ENCODE measurements around the gene MYRF. TPM values are rescaled to one million over a fixed set of nuclear protein-coding genes. Genes with fewer than 3 reads are reported as not detected.

MYRF gene
- total RNA-seq, 2 experiments from 2014 or later, result 0.68 to 0.70 TPM

DNA sequence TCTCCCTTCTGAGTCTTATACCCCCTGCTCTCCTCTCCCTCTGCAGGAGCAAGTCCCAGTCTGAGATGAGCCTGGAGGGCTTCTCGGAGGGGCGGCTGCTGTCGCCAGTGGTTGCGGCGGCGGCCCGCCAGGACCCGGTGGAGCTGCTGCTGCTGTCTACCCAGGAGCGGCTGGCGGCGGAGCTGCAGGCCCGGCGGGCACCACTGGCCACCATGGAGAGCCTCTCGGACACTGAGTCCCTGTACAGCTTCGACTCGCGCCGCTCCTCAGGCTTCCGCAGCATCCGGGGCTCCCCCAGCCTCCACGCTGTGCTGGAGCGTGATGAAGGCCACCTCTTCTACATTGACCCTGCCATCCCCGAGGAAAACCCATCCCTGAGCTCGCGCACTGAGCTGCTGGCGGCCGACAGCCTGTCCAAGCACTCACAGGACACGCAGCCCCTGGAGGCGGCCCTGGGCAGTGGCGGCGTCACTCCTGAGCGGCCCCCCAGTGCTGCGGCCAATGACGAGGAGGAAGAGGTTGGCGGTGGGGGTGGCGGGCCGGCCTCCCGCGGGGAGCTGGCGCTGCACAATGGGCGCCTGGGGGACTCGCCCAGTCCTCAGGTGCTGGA lies 8.8 kb upstream of the MYRF start:
- no peaks in the 10 kb centered on the region for H3K36me3 Mint-ChIP-seq
- no peak overlapping the region for H3K4me3 Mint-ChIP-seq
- DNase-seq, result no peak
- H3K9me3 Mint-ChIP-seq, result no peaks in the 10 kb centered on the region
- no peak overlapping the region for H3K27ac Mint-ChIP-seq
- peaks cover 2% of the 10 kb centered on the region for H3K27me3 Mint-ChIP-seq
- H3K4me1 Mint-ChIP-seq, result no peaks in the 10 kb centered on the region

DNA sequence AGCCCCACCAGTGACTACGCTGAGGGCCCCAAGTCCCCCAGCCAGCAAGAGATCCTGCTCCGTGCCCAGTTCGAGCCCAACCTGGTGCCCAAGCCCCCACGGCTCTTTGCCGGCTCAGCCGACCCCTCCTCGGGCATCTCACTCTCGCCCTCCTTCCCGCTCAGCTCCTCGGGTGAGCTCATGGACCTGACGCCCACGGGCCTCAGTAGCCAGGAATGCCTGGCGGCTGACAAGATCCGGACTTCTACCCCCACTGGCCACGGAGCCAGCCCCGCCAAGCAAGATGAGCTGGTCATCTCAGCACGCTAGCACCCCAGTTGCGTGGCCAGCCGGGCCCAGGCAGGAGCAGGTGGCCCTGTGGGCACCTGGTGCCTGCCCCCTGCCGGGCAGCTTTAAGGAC lies 8.3 kb upstream of the MYRF start:
- peaks cover 4% of the 10 kb centered on the region for H3K27me3 Mint-ChIP-seq

DNA sequence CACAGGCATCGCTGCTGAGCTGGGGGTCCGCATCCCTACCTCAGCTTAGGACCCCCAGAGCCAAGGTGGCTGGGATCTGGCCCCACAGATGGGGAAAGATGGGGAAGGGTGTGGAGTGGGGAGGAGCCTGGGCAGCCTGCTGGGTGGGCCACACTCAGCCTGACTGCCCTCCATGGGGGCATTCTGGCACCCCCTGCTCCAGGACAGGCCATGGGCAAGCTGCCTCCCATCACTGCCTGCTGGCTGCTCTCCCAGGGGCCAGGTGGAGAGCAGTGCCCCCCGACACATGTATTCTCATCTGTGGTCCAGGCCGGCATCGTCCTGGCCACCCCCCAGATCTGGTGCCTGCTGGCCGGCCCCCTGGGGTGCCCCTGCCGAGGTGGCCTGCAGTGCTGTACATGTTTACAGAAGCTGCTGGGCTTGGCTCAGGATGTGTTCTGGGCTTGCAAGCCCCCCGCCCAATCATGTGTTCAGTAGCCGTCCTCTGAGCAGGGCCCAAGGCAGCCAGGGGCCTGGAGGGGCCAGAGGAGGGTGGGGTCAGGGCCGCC lies 7.8 kb upstream of the MYRF start:
- no peak overlapping the region for H3K4me3 Mint-ChIP-seq
- H3K27ac Mint-ChIP-seq, result no peak overlapping the region

More for the DNA sequence above, 8.3 kb upstream of the MYRF start:
- no peaks in the 10 kb centered on the region for H3K4me1 Mint-ChIP-seq
- no peaks in the 10 kb centered on the region for H3K36me3 Mint-ChIP-seq
- no peak for DNase-seq
- no peaks in the 10 kb centered on the region for H3K9me3 Mint-ChIP-seq
- no peak overlapping the region for H3K4me3 Mint-ChIP-seq
- H3K27ac Mint-ChIP-seq, result no peak overlapping the region

DNA sequence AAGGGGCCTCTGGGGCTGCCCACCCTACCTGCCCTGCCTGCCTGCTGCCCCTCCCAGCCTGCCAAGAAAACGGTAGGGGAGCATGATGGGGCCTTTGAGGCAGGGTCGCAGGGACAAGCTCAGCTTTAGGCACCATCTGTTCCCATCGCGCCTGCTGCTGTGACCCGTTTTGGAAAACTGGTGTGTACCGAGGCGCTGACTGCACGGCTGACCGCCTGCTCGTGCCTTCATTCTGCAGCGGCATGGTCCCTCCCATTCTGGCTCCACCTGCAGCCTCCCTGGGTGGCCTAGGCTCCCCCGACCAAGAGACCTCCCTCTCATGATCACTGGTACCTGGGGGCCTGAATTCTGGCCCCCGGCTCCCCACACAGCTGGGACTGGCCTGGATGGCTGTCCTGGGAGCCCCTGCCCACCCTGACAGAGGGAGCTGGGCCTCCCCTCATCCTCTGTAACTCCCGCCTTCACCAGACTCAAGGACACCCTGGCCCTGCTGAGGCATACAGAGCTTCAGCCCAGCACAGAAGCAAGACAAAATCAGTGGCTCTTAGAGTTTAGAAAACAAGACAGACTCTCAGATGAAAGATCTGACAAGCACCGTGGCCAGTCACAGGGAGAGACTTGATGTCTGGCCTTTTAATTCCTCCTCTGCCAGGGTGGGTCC lies 6.5 kb upstream of the MYRF start:
- Mint-ChIP-seq H3K4me1 (no peaks in the 10 kb centered on the region), H3K4me3 (no peak overlapping the region), H3K36me3 (no peaks in the 10 kb centered on the region), H3K9me3 (no peaks in the 10 kb centered on the region), H3K27ac (no peak overlapping the region), H3K27me3 (peaks cover 10% of the 10 kb centered on the region)
- no peak for DNase-seq

More for the DNA sequence above, 7.8 kb upstream of the MYRF start:
- DNase-seq, result no peak
- Mint-ChIP-seq H3K9me3 (no peaks in the 10 kb centered on the region), H3K4me1 (no peaks in the 10 kb centered on the region), H3K27me3 (peaks cover 8% of the 10 kb centered on the region), H3K36me3 (no peaks in the 10 kb centered on the region)

DNA sequence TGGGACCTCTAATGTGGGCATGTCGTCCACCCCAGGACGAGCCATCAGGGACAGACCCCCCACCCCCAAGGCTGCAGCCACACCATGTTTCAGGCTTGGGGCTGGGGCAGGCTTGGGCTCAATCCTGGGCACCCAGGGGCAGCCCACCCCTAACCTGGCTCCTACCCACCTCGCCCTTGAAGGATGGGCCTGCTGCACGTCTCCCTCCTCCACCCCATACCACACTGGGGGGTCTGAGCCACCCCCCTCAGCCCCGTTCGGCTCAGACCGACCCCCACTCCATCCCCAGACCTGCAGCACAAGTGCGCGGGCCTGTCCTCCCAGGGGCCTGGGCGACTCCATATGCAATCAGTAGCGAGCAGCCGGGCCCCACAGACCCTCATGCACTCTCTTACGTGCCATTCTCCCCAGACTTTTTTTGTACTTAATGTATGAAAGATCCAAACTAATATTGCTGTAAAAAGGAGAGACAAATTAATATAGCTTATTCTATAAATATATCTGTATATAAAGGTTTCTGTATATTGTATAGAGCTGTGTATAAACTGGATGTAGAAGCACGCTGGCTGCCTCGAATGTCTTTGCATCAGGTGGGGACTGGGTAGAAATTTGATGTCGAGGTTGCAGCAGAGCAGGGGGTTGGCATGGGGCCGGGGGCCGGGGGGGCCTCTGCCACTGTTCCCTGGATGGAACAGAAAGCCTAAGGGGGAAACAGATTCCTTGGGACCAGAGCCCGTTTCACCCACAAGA lies 5.8 kb upstream of the MYRF start:
- Mint-ChIP-seq H3K9me3 (no peaks in the 10 kb centered on the region), H3K27ac (no peak overlapping the region), H3K36me3 (no peaks in the 10 kb centered on the region), H3K27me3 (peaks cover 17% of the 10 kb centered on the region), H3K4me1 (no peaks in the 10 kb centered on the region), H3K4me3 (no peak overlapping the region)
- no peak for DNase-seq

DNA sequence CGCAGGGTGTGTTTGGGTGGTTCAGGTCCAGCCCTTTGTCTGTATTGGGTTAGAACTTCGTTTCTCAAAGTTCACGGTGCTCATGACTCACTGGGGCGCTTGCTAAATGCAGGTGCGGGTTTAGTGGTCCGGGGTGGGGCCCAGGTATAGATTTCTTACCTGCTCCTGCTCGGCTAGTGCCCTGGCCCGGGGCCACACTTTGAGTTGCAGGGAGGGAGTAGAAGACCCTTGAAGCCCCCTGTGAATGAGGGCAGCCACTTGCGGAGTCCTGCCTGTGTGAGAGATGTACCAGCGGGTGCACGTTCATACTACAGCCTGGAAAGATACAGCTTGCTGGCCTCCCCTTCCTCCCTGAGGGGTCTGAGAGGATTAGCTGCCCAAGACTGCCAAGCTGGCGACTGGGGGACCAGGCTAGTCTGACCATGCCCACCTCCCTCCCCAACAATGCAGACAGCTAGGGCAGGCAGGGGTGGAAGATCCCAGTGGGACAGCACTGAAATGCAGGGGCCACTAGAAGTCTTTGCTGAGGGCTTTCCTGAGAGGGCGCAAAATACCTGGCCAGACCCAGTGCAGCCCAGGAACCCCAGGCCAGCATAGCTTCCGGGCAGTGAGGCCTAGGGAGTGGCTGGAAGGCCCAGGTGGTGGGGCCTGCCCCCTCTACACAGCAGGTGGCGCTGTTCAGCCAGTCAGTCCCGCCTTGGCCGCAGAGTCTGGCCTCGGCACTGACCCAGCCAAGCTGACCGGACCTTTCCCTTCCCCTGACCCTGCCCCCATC lies 5.1 kb upstream of the MYRF start:
- DNase-seq, result peak; percentile 50
- no peaks in the 10 kb centered on the region for H3K4me1 Mint-ChIP-seq
- no peaks in the 10 kb centered on the region for H3K9me3 Mint-ChIP-seq
- no peak overlapping the region for H3K27ac Mint-ChIP-seq
- no peak overlapping the region for H3K4me3 Mint-ChIP-seq
- H3K27me3 Mint-ChIP-seq, result peaks cover 22% of the 10 kb centered on the region
- no peaks in the 10 kb centered on the region for H3K36me3 Mint-ChIP-seq

DNA sequence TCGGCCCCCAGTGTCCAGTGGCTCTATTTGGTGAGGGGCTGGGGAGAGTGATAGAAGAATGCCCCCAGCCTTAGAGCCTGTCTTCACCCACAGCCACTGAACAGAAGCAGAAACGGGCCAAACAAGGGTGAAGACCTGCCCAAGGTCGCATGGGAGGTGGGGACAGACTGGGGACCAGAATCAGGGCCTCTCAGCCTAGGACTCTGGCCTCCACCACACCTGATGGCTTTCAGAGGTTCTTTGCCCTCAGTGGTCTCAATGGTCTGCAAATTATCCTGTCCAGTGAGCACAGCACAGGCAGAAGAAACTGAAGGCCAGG lies 4.5 kb upstream of the MYRF start:
- Mint-ChIP-seq H3K27me3 (peaks cover 24% of the 10 kb centered on the region), H3K9me3 (no peaks in the 10 kb centered on the region), H3K4me3 (no peak overlapping the region), H3K36me3 (no peaks in the 10 kb centered on the region), H3K4me1 (peaks cover 1% of the 10 kb centered on the region), H3K27ac (no peak overlapping the region)
- no peak for DNase-seq

DNA sequence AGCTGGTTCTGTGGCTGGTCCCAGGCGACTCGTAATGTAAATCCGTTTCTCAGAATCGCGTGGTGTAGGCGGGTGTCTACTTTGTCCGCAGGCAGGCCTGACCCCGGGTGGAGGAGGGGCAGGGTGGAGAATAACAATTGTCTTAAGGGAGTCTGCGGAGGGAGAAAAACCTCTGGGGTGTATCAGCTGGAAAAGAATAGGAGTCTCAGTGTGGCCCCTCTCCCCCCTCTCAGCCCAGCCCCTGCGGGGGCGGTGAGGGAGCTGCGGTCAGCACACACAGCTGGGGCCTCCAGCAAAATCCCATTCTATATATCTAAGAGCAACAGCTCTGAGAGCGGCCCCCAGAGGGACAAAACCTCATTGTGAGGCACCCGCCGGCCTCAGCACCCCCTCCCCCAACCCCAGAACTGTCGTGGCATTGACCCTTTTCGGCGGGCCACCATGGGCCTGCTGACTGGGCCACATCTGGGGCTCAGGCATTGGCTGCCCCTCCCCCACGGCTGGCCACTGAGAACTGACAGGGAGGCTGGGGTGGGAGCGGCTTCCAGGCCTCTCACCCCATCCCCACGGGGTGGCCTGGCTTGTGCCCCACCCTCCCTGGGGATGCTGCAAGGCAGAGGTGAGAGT lies 2.7 kb upstream of the MYRF start:
- H3K27ac Mint-ChIP-seq, result no peak overlapping the region
- H3K4me1 Mint-ChIP-seq, result peaks cover 3% of the 10 kb centered on the region
- H3K36me3 Mint-ChIP-seq, result no peaks in the 10 kb centered on the region
- no peaks in the 10 kb centered on the region for H3K9me3 Mint-ChIP-seq
- H3K4me3 Mint-ChIP-seq, result no peak overlapping the region
- no peak for DNase-seq
- H3K27me3 Mint-ChIP-seq, result peaks cover 34% of the 10 kb centered on the region

DNA sequence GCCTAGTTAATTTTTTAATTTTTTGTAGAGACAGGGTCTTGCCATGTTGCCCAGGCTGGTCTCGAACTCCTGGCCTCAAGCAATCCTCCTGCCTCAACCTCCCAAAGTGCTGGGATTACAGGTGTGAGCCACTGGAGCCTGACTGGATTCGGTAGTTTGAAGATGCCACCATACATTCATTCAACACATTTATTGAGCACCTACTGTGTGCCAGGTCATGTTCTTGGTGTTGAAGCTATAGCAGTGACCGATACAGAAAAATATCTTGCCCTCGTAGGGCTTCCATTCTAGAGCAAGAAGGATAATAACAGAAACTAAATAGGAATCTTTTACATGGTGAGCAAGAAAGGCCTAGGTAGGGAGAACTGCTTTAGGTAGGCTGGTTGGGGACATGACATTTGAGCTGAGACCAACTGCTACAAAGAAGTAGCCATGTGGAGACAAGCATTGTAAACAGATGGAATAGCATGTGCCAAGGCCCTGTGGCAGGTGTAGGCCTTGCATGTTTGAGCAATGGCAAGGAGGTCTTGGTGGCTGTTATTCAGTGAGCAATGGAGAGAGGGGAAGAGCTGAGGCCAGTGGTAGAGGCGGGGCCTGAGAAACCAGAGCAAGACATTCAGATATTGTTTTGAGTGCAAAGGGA lies 1.7 kb upstream of the MYRF start:
- no peaks in the 10 kb centered on the region for H3K9me3 Mint-ChIP-seq
- H3K36me3 Mint-ChIP-seq, result no peaks in the 10 kb centered on the region
- no peak overlapping the region for H3K27ac Mint-ChIP-seq
- DNase-seq, result no peak
- H3K4me1 Mint-ChIP-seq, result peaks cover 5% of the 10 kb centered on the region
- peaks cover 34% of the 10 kb centered on the region for H3K27me3 Mint-ChIP-seq
- no peak overlapping the region for H3K4me3 Mint-ChIP-seq

DNA sequence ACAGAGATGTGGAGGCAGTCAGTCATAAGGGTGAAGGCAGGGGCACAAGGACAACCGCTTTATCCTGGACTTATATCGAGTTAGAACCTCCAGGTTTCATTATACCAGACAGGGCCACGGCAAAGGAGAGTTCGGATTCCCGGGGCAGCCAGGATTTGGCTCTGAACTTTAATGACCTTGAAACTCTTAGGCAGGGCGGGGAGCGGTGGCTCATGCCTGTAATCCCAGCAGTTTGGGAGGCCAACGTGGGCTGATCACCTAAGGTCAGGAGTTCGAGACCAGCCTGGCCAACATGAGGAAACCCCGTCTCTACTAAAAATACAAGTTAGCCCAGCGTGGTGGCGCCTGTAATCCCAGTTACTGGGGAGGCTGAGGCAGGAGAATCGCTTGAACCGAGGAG lies 1.1 kb upstream of the MYRF start:
- Mint-ChIP-seq H3K27ac (no peak overlapping the region), H3K9me3 (no peaks in the 10 kb centered on the region), H3K27me3 (peaks cover 34% of the 10 kb centered on the region), H3K36me3 (no peaks in the 10 kb centered on the region), H3K4me3 (no peak overlapping the region), H3K4me1 (peaks cover 11% of the 10 kb centered on the region)
- no peak for DNase-seq

DNA sequence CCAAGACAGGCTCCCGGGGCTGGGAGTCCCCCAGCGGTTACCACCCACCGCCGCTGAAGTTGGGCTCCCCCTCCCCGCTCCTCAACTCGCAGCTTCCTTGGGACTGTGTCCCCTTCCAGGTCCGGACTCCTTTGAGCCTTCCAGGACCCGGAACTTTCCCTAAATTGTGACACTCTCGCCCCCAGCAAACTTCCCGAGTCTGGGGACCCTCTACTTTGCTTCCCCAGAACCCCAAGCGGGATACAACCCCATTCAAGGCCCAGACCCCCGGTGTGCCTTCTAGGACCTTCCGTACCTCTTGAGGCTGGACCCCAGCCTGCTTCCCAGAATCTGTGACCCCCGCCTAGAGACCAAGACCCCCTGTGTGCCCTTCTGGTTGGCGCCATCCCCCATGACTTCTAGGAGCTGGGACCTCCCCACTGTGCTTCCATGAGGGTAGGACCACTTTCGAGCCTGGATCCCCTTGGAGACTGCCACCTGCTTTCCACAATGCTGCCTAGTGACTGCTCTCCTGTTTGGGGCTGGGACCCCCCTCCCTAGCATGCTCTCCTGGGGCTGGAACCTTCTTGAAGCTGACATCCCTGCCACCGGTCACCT lies 587 bp downstream of the MYRF start:
- DNase-seq, result no peak
- H3K4me3 Mint-ChIP-seq, result peak overlapping the region; percentile 45
- no peaks in the 10 kb centered on the region for H3K9me3 Mint-ChIP-seq
- no peak overlapping the region for H3K27ac Mint-ChIP-seq
- H3K4me1 Mint-ChIP-seq, result peaks cover 14% of the 10 kb centered on the region
- no peaks in the 10 kb centered on the region for H3K36me3 Mint-ChIP-seq
- peaks cover 34% of the 10 kb centered on the region for H3K27me3 Mint-ChIP-seq

DNA sequence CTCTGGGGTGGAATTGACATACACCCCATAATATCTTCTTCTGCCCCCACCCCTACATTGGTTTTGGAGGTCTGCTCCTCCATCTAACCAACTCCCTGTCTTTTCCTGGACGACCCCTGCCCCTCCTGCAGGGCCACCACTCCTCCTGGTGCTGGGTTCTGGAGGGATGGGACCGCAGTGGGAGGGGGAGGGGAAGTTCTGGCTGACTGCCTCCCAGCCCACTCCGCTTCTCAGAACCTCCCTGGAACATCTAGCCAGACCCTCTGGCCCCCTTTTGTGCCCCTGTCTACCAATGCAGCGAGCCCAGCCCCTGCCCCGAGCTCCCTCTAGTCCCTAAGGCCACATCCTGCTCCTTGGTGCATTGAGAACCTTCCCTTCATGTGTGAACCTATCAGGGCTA lies 1.2 kb downstream of the MYRF start:
- peaks cover 31% of the 10 kb centered on the region for H3K27me3 Mint-ChIP-seq
- H3K36me3 Mint-ChIP-seq, result no peaks in the 10 kb centered on the region
- peaks cover 14% of the 10 kb centered on the region for H3K4me1 Mint-ChIP-seq
- H3K27ac Mint-ChIP-seq, result no peak overlapping the region
- H3K4me3 Mint-ChIP-seq, result no peak overlapping the region
- no peaks in the 10 kb centered on the region for H3K9me3 Mint-ChIP-seq
- DNase-seq, result no peak

DNA sequence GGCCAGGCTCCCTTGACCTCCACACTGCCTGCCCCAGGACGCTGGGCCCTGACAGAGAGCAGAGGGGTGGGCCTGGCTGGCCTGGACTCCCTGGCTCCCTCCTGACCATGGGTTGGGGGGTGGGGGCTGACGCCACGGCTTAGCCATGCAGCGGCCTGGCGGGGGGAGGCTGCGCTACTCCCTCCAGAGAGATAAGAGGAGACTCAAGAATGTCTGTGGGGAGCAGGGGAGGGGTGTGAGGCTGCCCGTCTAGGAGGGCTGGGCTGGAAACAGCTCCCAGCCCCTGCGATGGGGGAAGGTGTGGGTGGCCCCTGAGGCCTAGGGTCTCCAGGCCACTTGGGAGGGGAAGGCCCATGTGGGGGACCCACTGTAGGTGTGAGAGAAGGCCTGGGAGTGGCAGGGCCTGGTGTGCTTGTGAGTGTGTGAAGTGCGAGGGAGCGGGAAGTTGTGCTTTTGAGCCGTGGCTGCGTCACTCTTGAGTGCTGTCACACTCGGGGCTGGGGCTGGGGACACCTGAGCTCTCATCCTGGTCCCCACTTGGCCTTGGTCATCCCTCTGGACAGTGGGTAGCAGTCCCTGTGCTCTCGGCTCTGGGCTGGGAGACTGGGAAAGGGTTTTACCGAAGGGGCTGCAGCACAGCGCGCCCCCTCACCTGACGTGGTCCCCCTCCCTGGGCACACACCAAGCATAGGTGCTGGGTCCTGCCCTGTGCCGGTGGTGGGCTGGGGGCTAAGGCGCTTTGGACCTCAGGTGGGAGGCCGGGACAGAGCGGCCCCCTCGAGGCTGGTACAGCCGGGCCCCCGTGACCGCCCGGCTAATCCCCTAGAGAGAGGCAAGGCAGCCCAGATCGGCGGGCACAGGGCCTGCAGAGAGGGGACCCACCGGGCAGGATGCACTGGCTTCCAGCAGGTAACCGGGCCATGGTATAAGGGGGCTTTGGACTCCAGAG lies 2.4 kb downstream of the MYRF start:
- Mint-ChIP-seq H3K4me3 (no peak overlapping the region), H3K36me3 (no peaks in the 10 kb centered on the region), H3K27me3 (peaks cover 26% of the 10 kb centered on the region), H3K4me1 (peaks cover 14% of the 10 kb centered on the region), H3K9me3 (no peaks in the 10 kb centered on the region), H3K27ac (no peak overlapping the region)
- no peak for DNase-seq
